GM18526 (cell line): Measurements from ENCODE around the gene PRR14.

Experiments
- POLR2A ChIP-seq: IDR thresholded peaks from 3 replicates; pipeline ENCODE4 v1.6.1; 2011; ENCODE audit not compliant: insufficient read length; ENCODE audit errors: extremely low read depth

PRR14 gene

DNA sequence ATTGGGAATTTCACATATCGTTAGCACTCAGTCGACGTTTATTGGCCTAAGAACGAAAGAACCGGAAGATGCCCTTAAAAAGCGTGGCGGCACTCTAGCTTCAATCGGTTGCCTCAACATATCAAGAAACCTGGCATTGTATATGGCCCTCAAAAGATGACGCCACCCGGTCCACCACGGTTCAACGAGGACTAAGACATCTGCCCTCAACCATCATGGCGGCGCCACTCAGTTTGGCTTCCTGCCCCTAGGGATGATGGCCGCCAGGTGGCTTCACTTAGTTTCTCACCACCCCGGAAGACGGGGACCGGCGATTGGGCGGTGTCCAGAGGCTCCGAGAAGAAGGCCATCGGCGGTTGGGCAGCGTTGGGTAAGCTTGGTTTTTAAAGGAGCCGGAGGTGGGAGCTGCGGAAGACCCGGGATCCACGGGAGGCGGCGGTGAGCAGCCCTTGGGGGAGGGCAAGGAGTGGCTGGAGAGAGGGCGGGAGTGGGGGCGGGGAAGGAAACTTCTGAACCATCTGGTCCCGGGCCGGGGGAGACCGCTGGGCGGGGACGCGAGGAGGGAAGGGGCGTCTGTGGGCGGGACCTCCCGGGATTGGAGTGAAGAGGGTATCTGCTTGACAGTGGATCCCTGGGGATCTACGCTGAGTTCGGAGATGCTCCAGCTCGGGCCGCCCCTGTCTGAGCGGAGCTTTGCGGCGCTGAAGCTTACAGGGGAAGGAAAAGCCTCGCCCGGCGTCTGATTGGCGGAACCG, at the start of gene PRR14:
Gene PRR14, plus strand, starts transcription at position 592 of the 755 bp plus-strand sequence. CDS start 686 bp downstream, outside the sequence.
- TF ChIP-seq POLR2A = peak; percentile 50

GRCh38 chr16:30601966-30602365, 48.8 kb upstream of the PRR14 start:
- no peak for TF ChIP-seq POLR2A

GRCh38 chr16:30602616-30603277, 48.0 kb upstream of the PRR14 start:
- TF ChIP-seq POLR2A = no peak

DNA sequence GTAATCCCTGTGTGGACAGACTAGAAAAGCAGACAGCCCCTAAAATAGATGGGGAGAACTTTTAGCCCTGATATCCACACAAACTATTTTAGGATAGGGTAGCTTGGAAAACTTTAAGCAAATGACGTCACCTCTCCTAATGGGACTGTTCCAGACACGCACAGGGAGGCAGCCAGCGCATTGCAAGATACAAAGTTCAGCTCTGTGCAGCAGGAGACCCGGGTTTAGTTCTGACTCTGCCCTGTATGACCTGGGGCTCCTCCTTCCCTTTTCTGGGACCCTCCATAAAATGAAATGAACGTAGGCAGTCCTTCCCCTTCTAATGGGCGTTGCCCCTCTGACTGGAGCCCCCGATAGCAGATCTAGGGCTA, 46.8 kb upstream of the PRR14 start:
- TF ChIP-seq POLR2A = no peak

DNA sequence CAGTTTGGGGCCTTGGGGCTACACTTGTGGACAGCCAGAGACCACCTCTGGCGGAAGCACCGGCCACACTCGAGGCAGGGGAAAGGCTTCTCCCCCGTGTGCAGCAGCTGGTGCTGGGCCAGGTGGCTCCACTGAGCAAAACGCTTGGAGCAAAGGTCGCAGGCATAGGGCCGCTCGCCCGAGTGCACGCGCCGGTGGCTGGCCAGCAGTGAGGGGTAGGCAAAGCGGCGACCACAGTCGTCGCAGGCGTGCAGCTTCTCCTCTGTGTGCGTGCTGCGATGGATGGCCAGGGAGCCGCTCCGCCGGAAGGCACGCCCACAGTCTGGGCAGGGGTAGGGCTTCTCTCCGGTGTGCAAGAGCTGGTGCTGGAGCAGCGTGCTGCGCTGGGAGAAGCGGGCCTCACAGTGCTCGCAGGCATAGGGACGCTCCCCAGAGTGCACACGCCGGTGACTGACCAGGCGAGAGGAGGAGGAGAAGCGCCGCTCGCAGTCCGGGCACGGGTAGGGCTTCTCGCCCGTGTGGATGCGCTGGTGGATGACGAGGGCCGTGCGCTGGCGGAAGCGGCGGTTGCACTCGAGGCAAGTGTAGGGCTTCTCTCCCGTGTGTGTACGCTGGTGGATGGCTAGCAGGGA, 46.3 kb upstream of the PRR14 start:
- no peak for TF ChIP-seq POLR2A

GRCh38 chr16:30605158-30605557, 45.6 kb upstream of the PRR14 start:
- TF ChIP-seq POLR2A = no peak

- TF ChIP-seq POLR2A = no peak
Observed at GRCh38 chr16:30606004-30606403, 44.8 kb upstream of the PRR14 start.

DNA sequence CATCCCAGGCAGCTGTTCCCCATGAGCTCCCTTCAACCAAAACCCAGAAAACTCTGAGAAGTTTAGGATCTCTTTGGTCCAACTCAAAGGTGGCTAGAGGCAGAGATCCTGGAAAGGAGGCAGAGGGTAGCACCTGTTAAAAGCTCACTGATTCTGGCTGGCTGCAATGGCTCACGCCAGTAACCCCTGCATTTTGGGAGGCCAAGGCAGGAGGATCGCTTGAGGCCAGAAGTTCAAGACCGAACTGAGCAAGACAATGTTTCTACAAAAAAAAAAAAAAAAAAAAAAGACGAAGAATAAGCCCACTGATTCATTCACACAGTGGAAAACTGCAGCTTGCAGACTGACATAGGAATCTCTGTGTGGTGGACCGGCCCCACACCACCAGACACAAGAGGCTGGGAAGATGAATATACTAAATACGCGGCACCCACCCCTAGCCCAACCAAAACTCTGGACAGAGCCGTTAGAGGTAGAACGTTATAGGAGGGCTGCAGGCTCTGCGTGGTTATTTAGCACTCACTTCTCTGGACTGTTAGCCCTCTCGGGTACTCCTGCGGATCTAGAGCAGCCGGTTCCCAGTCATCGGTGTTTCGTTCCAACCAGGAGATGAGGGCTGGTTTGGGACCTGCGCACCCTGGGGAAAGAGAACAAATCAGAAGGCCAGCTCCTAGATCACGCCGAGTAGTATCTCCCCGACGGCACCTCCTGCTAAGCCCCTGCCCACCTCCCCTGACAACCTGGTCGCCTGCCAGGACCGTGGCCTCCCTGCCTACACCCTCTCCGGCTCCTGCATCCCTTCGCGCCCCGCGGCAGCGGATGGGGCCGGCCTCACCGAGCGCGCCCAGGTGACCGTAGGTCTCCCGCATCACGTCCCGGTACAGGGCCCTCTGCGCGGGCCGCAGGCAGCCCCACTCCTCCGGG, 41.5 kb upstream of the PRR14 start:
- TF ChIP-seq POLR2A = no peak

GRCh38 chr16:30609926-30610839, 40.6 kb upstream of the PRR14 start, which contains the start of gene ZNF689:
Gene ZNF689 (minus strand): TSS chr16:30610389. CDS start chr16:30610041, 348 bp downstream.
- TF ChIP-seq POLR2A = peak; percentile 79

- no peak for TF ChIP-seq POLR2A
Observed at GRCh38 chr16:30615358-30616091, 35.2 kb upstream of the PRR14 start.

DNA sequence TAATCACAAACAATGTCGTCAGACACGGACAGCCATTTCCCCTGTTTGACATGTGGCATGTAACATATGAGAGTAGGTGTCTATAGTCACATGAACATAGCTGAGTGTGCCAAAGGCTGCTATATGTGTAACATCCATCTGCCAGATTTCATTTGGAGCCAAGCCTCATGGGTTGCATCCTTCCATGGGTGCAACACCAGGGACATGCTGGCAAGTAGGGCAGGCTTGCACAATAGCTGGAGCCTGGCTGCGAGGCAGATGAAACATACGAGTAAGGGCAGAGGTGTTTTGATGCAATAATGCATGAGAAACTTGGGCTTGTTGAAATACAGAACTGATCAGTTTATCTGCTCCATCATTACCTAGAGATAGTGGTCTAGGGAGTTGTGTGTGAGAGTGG, 31.6 kb upstream of the PRR14 start:
- TF ChIP-seq POLR2A = no peak

DNA sequence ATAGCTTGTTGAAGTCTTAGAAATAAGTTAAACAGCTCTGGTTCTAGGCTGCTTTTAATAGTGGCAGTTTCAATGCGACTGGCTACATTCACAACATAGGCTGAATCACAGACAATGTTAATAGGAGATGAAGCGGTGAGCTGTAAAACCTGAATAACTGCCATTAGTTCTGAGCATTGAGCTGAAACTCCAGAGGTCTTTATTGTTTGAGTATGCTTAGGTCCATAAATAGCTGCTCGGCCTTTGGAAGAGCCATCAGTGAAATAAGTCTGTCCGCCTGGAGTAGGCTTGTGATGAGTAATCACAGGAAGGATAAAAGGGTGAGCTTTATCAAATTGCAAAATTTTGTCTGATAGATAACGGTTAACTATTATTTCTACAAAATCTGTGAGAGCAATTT, 31.1 kb upstream of the PRR14 start:
- TF ChIP-seq POLR2A = no peak

DNA sequence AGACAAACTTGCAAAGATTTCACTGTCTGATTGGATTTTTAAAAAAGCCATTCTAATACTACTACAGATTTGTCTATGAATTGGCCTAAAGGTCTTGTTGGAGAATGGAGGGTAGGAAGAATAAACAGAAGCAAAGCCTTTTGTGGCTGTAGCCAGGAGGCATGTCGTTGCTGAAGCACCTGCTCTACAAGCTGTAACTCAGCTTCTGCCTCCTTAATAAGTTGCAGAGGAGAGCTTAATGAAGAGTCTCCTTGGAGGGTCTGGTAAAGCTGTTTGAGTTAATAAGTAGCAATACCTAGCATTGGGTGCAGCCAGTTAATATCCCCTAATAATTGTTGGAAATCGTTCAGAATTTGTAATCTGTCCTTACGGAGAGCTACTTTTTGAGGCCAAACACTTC, 30.6 kb upstream of the PRR14 start:
- TF ChIP-seq POLR2A = no peak
